DMS79 treated with DMSO at 0.1 percent for 48 hours (cell line): Measurements from ENCODE around the gene MTMR6.

Source experiments
- DNase-seq: peaks from one replicate; lab custom pipeline; 2025; lab: John Stamatoyannopoulos, UW

Gene MTMR6

GRCh38 chr13:25276748-25277147 is 10.5 kb downstream of the MTMR6 start:
- DNase-seq, result no peak

- DNase-seq, result no peak
These were observed 18.7 kb downstream of the MTMR6 start for GRCh38 chr13:25268561-25268960.

- no peak for DNase-seq
These were observed 19.6 kb downstream of the MTMR6 start for GRCh38 chr13:25267715-25268114.

- DNase-seq, result no peak
These were observed 20.6 kb downstream of the MTMR6 start for GRCh38 chr13:25266706-25267105.

GRCh38 chr13:25262261-25262660 is 25.0 kb downstream of the MTMR6 start:
- DNase-seq, result no peak

GRCh38 chr13:25253702-25254101 is 33.6 kb downstream of the MTMR6 start:
- DNase-seq, result no peak

GRCh38 chr13:25252752-25253151 is 34.5 kb downstream of the MTMR6 start:
- DNase-seq, result no peak

- no peak for DNase-seq
These were observed 35.1 kb downstream of the MTMR6 start for GRCh38 chr13:25252225-25252624.

GRCh38 chr13:25249001-25249543 is 38.2 kb downstream of the MTMR6 start:
- DNase-seq, result no peak

GRCh38 chr13:25248071-25248470 is 39.2 kb downstream of the MTMR6 start:
- no peak for DNase-seq

GRCh38 chr13:25247360-25247759 is 39.9 kb downstream of the MTMR6 start:
- DNase-seq, result no peak

GRCh38 chr13:25244123-25244522 is 43.2 kb downstream of the MTMR6 start:
- no peak for DNase-seq

- no peak for DNase-seq
These were observed 44.3 kb downstream of the MTMR6 start for GRCh38 chr13:25242956-25243355.

GRCh38 chr13:25241007-25241406 is 46.3 kb downstream of the MTMR6 start:
- no peak for DNase-seq

- DNase-seq, result no peak
These were observed 50.2 kb downstream of the MTMR6 start for GRCh38 chr13:25237083-25237482.

- no peak for DNase-seq
These were observed 53.4 kb downstream of the MTMR6 start for GRCh38 chr13:25233861-25234260.

- peak; percentile 34 for DNase-seq
These were observed 54.3 kb downstream of the MTMR6 start for GRCh38 chr13:25232937-25233515.

- no peak for DNase-seq
These were observed 55.8 kb downstream of the MTMR6 start for GRCh38 chr13:25231517-25231916.

- DNase-seq, result no peak
These were observed 59.6 kb downstream of the MTMR6 start for GRCh38 chr13:25227690-25228089.

- DNase-seq, result no peak
These were observed 61.3 kb downstream of the MTMR6 start for GRCh38 chr13:25225970-25226369.

GRCh38 chr13:25224151-25224550 is 63.1 kb downstream of the MTMR6 start:
- DNase-seq, result no peak

GRCh38 chr13:25222740-25223139 is 64.5 kb downstream of the MTMR6 start:
- DNase-seq, result no peak

- no peak for DNase-seq
These were observed 69.3 kb downstream of the MTMR6 start for GRCh38 chr13:25218019-25218418.
